Frontal cortex (tissue), 4 donors: ENCODE results near the gene MED31. TPM values are rescaled to one million over a fixed set of nuclear protein-coding genes. Genes with fewer than 3 reads are reported as not detected.
"Not testable (repeated sequence)": the region's sequence is repeated elsewhere in the genome, so short reads cannot be mapped to it uniquely, and the experiment has no call there.

Source experiments
- DNase-seq, 2 donors: peaks; one replicate each; pipeline ENCODE4 v3.0.0; 2012; ENCODE audit warnings: low spot score in 2 of 2
- FAIRE-seq: peaks from 2 replicates; lab custom pipeline; 2012; peaks lifted over from hg19 to GRCh38; lab: Jason Lieb, UNC
- total RNA-seq: library from RNA; depleted of rRNA; stranded (reverse); fragments of >200 nt; gene quantifications from one replicate; pipeline ENCODE4 v1.2.3, GENCODE V29; 2014
- donor health status: control.
- donor health status: control.
- donor health status: control.

Gene MED31
- total RNA-seq = 19.2 TPM

DNA sequence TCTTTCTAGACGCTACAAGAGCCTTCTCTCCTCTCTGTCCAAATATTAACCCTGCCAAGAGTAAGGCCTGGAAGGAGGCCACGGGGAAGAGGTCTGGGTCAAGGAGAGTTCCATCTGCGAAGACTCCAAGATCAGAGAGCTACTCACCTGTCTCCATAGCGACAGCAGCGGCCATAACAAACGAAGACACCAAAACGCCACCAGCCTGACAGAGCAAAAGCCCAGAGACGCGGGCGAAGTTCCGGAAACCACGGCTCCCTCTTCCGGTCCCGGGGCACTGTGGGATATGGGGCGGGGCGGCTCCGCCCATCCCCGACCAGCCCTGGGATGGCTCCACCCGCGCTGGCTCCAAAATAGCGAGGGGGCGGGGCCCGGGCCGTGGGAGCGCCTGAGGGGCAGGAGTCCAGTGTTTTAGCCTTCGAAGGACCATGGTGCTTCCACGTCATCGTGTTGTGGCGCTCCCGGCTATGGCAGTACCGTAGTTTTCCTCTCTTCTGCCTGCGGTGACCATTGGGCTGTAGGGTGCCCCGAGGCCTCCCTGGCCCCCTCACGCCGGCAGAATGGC lies at the start of gene MED31, which contains the start of gene C17orf100:
Gene MED31, minus strand, starts transcription at position 252 of the 565 bp plus-strand sequence. Its CDS starts 77 bp downstream, at position 175.
Gene C17orf100, plus strand, starts transcription at position 409 of the 565 bp plus-strand sequence. Its CDS starts 152 bp downstream, at position 561.
- peak; percentile 95 to 97 for DNase-seq
- no peak for FAIRE-seq

DNA sequence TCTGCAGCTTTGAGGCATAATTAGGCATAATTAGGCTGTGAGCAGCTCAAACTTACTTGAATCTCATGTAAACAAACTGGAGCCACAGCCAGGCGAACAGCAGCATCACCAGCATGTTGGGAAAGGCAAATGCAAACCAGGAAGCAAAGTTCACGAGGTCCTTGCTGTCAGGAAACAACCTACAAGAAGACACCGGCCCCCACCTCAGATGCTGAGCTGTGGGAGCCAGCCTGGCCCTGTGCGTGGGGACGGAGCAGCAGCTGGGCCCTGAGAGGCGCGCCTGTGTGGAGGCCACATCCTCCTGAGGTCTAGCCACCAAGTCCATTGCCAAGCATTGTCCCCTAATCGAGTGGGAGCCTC lies 49.5 kb upstream of the MED31 start:
- no peak for DNase-seq
- FAIRE-seq = no peak

DNA sequence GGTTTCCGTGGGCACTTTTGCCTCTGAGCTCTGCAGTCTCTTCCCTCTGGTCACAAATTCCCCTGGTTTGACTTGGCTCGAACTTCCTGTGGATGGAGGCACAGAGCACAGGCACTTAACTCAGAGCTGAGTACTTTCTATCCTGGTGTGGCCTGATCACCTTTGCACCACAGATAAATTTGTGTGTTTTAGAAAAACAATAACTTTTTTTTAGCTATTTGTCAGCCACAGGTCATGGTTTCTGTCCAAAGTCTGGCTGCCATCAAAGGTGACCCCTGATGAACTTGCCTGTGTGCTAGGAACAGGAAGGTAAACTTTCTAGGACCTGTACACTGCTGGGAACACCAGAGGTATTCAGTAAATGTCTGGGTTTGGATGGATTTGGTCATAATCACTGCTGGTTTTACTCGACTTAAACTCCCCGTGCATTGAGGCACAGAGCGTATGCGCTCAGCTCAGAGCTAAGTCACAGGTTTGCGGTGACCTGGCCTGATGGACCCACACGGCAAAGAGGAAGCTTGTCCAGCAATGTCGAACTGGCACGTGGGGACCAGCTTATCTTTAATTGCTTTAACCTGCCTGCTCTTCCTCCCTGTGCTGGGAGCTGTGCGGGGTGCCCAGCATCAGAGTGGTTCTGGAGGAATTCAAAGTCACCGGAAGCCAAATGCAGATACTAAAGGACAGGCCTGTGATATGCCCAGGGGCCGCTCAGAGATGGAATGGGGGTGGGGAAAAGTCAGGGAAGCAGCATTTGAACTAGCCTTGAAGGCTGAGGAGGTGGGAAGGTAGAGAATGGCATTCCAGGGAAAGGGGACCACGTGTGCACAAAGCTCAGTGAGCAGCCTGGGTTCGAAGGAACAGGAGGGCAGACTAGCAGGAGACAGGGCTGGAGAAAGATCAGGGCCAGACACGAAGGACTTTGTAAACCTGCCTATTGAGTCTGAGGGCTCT lies 48.9 kb upstream of the MED31 start:
- FAIRE-seq = no peak
- DNase-seq = no peak

DNA sequence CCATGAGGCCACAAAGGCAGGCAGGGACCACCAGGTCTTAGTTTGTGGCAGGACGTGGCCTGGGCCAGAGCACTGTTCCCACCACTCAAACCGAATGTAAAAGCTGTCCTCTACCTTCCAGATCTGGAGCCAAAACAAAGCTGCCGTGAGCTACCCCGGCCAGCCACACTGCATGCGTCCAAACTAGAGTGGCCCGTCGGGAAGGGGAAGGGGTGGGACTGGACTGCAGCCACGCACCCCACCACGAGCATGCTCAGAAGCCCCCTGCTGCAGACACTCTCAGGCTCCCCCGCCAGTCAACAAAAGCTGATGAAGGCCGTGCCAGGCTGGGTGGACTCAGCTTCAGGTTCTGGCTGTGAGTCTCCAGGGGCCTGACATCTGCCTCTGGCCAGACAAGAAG lies 46.6 kb upstream of the MED31 start:
- no peak for FAIRE-seq

DNA sequence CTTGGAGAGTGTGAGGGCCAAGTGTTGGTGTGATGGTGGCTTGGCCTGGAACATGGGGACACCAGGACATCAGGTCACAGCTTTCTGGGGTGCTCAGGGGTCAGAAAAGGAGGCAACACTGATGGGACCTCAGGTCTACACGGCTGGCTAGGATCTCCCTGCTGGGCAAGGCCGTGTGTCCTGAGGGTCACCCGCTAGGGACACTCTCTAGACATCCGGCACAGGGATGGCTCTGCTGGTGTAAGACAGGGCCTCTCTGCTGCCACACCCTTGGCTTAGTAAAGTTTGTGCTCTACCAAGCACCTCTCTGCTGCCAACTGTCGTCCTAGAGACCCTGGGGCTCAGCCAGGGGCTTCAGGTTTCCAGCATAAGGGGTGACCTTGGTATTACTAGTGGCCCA lies 45.5 kb upstream of the MED31 start:
- DNase-seq = no peak
- FAIRE-seq = no peak

More for the DNA sequence above, 46.6 kb upstream of the MED31 start:
- DNase-seq = no peak

DNA sequence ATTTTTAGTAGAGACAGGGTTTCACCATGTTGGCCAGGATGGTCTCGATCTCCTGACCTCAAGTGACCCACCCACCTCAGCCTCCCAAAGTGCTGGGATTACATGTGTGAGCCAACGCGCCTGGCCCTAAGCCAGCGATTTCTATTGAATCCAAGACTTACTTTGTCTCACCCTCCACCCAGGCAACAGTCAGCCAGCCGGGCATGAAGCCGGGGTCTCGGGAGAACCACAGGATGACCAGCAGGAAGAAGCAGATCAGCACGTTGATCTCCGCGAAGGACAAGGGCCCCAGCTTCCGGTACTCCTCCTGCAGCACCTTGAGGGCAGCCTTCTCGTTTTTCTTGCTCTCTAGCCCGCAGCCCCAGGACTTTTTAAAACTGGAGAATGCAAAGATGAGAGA lies 44.2 kb upstream of the MED31 start:
- FAIRE-seq = no peak

DNA sequence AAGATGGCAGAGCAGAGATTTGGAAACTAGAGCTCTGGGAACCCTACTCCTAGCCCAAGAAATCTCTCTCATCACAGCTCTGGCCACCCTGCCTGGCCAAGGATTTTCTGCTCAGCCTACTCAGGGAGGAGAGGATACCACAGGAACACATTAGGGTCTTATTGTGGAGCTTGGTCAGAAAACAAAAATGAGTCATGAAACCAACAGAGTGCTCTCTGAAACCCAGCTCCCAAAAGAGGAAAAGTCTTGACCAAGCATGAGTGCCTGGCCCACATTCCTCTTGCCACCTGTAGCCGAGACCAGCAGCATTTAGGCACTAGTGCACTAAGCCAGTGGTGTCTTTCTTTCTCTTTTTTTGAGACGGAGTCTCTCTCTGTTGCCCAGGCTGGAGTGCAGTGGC lies 43.6 kb upstream of the MED31 start:
- no peak for FAIRE-seq
- DNase-seq = no peak

More for the DNA sequence above, 44.2 kb upstream of the MED31 start:
- no peak for DNase-seq

DNA sequence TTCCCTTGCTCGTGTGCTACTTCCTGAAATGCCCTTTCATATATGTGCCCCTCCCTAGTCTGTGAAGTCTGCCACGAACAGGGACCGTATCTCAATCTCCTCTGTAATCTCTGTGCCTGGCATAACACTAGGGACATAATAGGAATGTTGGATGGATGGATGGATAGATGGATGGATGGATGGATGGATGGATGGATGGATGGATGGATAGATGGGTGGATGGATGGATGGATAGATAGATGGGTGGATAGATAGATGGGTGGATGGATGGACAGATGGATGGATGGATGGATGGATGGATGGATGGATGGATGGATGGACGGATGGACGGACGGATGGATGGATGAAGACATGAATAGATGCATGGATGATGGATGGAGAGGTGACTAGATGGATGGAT lies 40.6 kb upstream of the MED31 start:
- DNase-seq, FAIRE-seq: not testable (repeated sequence)

DNA sequence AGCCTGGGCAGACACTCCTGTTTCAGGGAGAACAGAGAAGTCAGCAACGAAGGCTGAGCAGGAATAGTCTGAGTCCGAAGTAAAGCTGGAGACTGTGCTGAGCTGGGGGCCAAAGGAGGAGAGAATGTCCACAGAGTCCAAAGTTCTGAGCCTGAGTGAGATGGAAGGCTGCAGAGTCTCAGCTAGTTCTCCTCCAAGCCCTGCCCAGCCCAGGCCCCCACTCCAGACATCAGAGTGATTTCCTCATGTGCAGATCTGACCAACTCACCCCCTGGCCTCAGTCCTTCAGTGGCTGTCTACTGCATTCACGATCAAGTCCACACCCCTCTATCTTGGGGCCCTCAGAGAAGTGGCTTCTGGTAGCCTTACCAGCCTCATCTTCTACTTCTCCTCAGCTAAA lies 40.1 kb upstream of the MED31 start:
- no peak for FAIRE-seq
- DNase-seq = no peak

DNA sequence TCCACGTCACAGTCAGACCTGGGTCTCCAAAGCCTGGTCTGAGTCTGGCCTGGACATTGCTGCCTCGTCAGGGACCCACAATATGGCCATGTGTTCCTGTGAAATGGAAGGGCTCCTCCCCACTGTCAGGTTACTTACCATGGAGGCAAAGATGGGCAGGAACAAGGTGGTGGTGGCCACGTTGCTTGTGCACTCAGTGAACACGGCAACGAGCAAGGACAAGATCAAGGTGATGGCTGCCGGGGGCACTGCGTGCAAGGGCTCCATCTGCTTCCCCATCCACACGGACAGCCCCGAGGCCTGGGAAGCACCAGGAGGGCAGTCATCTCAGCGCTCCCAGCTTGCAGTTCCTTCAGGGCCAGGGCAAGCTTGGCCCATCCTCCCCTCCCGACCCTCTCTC lies 39.2 kb upstream of the MED31 start:
- FAIRE-seq (no peak), DNase-seq (no peak)

DNA sequence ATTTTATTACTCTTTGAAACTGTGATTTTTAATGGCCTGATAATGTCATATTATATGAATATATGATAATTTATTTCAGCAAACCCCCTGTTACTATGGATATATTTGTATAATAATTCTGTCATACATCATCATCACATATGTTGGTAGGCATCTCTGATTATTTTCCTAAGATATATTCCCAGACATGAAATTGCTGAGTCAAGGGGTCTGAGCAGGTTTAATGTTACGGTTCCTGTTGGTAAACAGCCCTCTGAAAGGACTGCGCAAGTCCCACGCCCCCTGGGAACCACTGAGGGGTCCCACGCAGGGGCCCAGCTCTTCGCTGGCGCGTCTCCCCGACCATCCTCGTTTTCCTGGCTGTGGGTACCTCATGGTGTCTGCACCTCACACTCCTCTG lies 37.5 kb upstream of the MED31 start:
- no peak for FAIRE-seq
- DNase-seq = no peak

DNA sequence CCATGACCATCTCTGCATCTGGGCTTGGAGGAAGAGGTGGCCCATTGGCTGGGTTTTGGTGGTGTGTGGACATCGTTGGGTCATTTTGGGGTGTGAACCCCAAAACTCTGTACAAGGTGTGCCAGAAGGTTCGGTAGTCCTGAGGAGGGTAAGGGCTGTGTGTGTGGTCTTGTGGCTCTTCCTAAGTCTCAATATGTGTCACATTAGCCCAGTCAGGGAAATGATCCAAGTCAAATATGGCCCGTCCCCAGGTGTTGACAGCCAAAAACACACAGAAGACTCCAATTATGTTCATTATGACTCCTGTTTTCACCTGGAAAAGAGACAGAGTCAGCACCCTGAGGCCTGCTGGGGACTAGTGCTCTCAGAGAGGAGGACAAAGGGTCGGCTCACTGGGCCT lies 34.6 kb upstream of the MED31 start:
- DNase-seq (no peak), FAIRE-seq (no peak)

DNA sequence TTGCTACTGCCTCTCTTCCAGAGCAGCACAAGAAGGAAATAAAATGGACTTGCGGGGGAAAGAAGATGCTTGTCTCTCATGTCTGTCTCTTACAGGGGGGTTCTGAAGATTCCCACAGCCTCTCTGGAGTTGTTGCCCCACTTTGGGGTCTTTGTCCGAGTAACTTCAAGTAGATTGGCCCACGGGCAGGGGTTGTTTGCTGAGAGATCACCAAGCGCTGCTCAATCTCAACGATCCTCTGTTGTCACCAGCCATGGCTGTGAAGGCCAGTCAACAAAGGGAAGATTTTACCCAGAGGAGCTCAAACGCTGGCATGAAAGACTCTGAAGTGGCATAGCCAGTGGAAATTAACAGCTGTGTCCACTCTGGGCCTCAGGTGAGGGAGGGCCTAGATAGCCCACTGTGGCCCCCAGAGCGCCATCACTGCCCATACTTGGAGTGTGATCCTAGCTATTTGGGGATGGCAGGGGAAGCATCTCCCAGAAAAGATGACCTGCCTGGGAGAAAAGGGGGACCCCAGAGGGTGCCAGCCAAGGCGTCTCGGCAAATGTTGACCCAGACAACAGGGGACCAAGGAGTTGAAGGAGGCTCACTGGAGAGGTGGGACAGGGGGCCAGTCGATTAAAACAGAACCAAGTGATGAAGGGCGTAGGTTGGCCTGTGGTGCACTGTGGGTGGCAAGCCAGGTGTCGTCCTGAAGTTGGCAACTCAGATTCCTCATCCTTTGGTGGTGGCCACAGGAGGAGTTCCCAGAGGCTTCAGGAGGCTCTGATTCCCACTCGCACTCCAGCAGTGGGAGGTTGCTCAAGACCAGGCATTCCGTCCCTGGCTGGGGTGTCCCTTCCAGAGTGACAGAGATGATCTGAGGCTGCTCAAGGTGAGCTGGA lies 33.7 kb upstream of the MED31 start:
- FAIRE-seq = no peak
- no peak for DNase-seq

DNA sequence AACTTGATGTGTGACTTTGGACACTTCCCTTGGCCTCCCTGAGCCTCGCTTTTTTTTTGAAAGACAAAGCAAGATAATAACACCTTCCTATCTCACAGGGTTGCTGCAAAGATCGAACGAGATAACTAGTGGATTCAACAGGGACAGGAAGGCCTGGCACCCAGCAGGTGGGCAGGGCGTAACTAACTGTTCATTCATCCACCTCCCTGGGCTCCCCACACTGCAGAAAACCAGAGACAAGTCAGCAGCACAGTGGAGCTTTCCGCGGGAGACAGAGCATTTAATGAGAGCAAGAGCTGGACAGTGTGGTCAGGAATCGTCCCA lies 33.0 kb upstream of the MED31 start:
- DNase-seq (no peak), FAIRE-seq (no peak)

DNA sequence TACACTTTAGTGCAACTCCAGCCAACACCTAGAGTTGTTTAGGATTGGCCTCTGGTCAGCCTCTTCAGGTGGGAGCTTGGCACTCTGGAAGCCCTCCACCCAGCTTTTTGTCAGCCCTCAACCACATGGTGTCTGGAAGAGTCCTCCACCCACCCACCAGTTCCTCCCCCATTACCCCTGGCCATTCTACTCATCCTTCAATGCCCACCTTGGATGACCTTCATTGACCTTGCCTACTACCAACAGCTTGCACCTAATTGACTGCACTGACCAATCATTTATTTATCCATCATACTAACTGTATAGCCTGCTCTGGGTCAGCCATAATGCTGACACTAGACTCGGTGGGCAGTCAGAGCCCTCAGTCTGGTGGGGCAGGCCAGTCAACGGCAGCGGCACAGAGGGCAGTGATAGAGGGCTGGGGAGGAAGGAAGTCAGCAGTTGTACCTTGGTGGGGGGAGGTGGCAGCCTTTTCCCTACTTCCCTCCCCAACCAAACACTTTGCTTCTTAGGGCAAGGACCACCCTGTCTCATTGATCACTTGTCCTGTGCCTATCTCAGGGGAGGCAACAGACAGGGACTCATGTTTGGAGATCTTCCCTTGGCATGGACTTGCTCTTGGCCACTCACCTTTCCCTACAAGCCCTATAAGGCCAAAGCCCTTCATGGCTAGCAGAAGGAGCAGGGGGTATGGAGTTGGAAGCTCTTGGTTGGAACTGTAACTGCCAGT lies 32.5 kb upstream of the MED31 start:
- DNase-seq (no peak), FAIRE-seq (no peak)

DNA sequence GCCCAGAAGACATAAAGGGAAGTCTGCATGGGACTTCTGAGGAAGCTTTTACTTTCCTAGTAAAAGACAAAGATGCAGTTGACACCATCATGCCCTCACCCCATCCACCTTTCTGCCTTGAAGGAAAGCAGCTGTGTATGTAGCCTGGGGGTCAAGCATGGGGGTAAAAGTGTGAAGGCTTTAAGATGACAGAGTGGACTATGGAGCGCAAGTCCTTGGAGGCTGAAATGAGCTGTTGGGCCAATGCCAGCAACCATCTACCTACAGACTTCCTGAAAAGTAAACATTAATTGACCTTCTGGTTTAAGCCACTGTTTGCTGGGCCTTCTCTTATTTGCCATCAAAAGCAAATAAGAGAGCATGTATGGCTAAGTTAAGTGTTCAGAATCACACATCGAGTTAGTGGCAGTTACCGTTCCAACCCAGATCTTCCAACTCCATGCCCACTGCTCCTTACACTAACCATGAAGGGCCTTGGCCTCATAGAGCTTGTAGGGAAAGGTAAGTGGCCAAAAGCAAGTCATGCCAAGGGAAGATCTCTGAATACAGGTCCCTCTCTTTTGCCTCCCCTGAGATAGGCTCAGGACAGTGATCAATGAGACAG lies 31.8 kb upstream of the MED31 start:
- no peak for FAIRE-seq
- no peak for DNase-seq

DNA sequence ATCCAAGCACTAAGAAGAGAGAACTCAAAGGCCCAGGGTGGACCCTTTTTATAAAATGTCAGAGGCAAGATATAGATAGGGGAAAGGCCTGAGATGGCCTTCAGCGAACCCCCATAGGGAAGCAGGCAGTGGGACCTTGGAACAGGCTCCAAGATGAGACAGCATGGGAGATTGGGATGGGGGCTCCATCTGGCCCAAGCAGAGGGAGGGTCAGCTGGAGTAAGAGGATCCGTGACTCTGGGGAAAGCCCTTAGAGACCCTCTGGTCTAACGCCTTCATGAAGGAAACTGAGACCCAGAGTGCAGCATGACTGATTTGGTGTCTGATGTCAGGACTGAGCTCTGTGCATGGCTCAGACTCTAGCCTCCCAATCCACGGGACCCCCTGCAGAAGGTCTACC lies 30.9 kb upstream of the MED31 start:
- FAIRE-seq (no peak), DNase-seq (no peak)

DNA sequence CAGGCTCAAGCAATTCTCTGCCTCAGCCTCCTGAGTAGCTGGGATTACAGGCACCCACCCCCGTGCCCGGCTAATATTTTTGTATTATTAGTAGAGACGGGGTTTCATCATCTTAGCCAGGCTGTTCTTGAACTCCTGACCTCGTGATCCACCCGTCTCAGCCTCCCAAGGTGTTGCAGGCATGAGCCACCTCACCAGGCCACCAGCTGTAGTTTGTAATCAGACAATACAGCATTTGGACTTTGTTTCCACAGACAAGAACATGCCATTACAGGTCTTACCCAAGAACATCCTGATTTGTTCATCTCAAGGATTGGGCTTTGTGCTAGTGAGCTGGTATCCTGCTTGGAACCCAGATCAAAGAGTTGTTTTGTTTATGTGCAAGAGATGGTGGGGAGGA lies 30.3 kb upstream of the MED31 start:
- FAIRE-seq (no peak), DNase-seq (no peak)

DNA sequence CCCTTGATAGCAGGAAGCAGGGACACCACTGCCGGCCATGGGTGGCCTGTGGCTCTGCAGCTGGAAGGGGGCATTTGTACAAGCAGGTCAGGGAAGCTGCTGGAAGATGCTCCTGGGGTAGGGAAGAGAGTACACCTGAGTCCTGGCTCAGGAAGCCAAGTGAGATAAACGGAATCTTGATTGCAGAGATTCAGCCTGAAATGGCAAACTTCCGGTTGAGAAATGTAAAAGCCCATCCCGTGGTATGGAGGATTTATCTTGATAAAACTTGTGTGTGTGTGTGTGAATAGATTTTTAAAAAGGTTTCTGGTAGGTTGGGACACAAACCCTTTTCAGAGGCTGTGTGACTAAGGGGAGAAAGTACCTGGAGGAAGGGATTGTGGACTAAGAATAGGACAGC lies 29.8 kb upstream of the MED31 start:
- DNase-seq = no peak
- FAIRE-seq = no peak

DNA sequence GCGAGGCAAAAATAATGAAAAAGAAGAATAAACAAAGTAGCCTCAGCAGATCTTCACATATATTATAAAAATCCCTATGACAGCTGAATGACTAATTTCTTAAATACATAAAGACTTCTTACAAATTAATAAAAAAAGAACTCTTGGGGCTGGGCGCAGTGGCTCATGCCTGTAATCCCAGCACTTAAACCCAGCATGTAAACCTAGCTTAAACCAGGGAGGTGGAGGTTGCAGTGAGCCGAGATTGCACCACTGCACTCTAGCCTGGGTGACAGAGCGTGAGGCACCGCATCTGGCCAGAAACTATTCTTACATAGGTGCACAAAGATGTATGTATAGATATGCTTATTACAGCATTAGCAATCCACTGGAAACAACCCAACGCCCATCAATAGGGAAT lies 27.8 kb upstream of the MED31 start:
- DNase-seq = no peak
- FAIRE-seq = no peak
